Endothelial cell of umbilical vein (primary cell): Measurements from ENCODE around the gene PYM1.

Experiments used
- POLR2A ChIP-seq: IDR thresholded peaks from 2 replicates; pipeline ENCODE4 v1.6.1; 2012; ENCODE audit warnings: low read depth, mild to moderate bottlenecking, control low read depth, low read length
- TF ChIP-seq, protein P1 (sequence below), 2 donors: IDR thresholded peaks; 1 replicate in 1 of 2; 2 replicates in 1 of 2; pipeline ENCODE4 v1.5.1; 2011; ENCODE audit warnings: low read length in 2 of 2, mild to moderate bottlenecking in 2 of 2, moderate library complexity in 2 of 2, control low read depth in 1 of 2, inconsistent platforms in 1 of 2, low read depth in 1 of 2; ENCODE audit not compliant: insufficient read depth in 1 of 2; ENCODE audit errors: extremely low read depth in 1 of 2

DNA sequence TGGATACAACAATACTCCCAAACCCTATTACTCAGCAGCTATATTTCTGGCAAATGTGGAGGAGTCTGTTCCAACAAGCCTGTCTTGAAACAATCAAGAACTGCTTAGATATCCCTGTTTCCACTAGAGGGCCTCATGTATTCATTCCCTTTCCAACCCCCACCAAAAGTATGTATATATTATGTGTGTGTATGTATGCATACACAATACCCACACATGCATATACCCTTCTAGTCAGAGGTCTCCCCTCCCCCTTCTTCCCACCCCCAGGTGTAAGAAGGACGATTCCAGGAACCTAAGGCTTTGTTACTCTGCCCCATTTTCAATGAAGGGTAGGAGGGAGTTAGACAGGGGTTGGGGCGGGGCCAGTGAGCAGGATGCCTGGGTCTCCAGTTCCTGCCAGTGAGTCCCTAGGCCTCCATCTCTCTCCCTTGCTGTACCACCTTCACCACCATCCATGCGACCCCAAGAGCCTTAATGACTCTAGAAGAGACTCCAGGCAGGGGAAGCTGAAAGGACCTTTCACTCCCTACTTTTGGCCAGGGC is 3.1 kb upstream of the PYM1 start, which contains the start of gene DGKA:
- TF ChIP-seq, protein P1, sequence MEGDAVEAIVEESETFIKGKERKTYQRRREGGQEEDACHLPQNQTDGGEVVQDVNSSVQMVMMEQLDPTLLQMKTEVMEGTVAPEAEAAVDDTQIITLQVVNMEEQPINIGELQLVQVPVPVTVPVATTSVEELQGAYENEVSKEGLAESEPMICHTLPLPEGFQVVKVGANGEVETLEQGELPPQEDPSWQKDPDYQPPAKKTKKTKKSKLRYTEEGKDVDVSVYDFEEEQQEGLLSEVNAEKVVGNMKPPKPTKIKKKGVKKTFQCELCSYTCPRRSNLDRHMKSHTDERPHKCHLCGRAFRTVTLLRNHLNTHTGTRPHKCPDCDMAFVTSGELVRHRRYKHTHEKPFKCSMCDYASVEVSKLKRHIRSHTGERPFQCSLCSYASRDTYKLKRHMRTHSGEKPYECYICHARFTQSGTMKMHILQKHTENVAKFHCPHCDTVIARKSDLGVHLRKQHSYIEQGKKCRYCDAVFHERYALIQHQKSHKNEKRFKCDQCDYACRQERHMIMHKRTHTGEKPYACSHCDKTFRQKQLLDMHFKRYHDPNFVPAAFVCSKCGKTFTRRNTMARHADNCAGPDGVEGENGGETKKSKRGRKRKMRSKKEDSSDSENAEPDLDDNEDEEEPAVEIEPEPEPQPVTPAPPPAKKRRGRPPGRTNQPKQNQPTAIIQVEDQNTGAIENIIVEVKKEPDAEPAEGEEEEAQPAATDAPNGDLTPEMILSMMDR (IDR thresholded peaks at IDR 0.05; ENCODE audit: extremely low read depth in 1 of 2, insufficient read depth in 1 of 2, low read depth in 1 of 2, low read length in 2 of 2): peak; percentile 49 to 54
- no peak for TF ChIP-seq POLR2A
